Activated CD8-positive, alpha-beta memory T cell treated with anti-CD3 and anti-CD28 coated beads, Interleukin-2, amount 50 U/mL, for 1 hour (primary cell): ENCODE measurements around the gene ZXDA.
"Not testable (repeated sequence)": the region's sequence is repeated elsewhere in the genome, so short reads cannot be mapped to it uniquely, and the experiment has no call there.

ENCODE experiments used
- DNase-seq: peaks from one replicate; pipeline ENCODE4 v3.0.0-alpha.2; 2020; ENCODE audit errors: extremely low read depth

ZXDA gene

GRCh38 chrX:57910287-57910912 is at the start of gene ZXDA:
TSS of gene ZXDA (minus strand) at chrX:57910458. CDS start at chrX:57910420, 38 bp downstream.
- peak; percentile 8 for DNase-seq

DNA sequence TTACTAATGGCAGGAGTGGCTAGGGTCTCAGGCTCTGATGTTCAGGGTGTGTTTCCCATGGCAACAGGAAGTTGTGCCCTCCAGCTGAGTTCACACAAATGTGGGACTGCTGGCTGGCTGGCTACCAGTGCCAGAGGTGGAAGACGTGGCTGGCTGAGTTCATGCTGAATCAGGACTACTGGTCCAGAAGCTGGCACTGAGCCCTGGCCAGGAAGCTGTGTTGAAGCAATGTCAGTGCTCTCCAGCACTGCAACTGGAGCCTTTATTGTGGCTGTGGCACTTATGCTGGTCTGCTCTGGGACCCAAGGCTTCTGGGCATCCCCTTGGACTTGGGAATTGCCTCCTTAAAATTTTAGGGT is 42.0 kb upstream of the ZXDA start:
- no peak for DNase-seq

DNA sequence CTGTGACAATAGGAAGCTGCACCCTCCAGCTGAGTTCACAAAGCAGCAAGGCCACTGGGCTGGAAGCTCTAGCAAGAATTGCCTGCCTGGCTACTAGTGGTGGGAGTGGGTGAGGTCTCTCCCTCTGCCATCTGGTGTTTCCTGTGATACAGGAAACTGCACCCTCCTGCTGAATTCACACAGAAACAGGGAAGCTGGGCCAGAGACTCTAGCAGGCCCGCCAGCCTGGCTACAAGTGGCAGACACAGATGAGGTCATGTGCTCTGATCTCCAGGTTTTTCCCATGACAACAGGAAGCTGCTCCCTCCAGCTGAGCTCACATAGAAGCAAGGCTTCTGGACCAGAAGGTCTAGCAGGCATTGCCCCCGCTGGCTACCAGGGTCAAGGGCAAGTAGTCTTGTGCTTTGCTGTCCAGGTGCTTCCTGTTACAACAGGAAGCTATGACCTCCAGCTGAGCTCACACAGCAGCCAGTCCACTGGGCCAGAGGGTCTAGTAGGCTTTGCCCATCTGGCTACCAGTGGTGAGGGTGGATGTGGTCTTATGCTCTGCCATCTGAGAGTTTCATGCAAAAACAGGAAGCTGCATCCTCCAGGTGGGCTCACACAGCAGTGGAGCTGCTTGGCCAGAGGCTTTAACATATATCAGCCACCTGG is 41.5 kb upstream of the ZXDA start:
- no peak for DNase-seq

DNA sequence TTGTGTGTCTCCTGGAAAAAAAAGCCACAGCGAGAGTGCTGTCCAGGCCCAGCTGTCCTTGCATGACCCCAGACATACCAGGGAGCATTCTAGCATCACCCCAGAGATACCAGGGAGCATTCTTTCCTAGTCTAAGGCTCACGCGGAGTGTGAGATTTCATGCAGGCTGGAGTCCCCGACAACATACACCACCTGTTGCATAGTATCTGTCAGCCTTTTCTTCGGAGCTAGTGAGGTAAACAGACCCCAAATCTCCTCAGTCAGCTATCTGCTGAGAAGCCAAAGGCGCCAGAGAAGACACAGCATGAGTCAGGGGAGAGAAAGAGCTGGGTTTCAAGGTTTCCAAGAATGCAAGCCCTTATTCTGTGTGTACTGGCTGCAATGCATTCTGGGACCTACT is 23.1 kb upstream of the ZXDA start:
- DNase-seq: no peak

GRCh38 chrX:57932266-57932665 is 22.0 kb upstream of the ZXDA start:
- no peak for DNase-seq

- DNase-seq: no peak
Measured at GRCh38 chrX:57930051-57930450, 19.8 kb upstream of the ZXDA start.

GRCh38 chrX:57929373-57929772 is 19.1 kb upstream of the ZXDA start:
- no peak for DNase-seq

DNA sequence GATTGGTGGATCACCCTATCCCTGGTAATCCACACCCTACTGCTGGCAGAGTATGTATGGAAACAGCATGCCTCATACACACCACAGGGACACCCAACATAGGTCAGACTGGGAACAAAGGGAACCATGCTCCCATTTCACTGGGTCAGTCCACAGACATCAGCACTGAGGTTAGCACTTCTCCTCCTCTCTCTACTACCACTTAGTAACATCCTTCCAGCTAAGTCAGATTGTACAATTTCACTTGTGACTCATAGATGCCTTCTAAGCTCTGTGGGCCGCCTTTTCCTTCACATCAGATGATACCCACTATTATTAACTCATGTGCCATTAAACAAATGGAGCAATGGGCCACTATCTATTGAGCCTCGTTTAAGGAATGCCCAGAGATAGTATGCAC is 15.5 kb upstream of the ZXDA start:
- no peak for DNase-seq

DNA sequence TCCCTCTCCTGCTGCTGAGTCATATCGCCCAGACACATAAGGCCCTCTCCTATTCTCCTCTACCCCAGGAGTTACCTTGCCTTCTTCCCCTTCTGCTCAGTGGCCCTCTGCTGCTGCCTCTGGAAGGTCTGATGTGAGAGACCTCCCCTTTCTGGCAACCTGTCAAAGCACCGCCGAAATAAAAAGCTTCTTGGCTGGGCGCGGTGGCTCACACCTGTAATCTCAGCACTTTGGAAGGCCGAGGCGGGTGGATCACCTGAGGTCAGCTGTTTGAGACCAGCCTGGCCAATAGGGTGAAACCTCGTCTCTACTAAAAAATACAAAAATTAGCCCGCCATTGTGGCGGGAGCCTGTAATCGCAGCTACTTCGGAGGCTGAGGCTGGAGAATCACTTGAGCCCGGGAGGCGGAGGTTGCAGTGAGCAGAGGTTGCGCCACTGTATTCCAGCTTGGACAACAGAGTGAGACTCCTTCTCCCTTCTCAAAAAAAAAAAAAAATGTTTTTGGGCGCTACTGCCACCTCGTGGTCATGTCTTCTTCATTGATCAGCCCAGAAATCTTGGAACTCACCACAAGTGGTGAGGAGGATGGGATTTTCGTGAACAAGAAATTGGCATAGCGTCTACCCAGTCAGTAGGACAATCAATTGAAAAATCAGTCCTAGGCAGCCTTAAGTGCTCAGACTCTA is 8.6 kb upstream of the ZXDA start:
- DNase-seq: no peak

- DNase-seq: no peak
Measured at GRCh38 chrX:57915680-57916079, 5.4 kb upstream of the ZXDA start.

DNA sequence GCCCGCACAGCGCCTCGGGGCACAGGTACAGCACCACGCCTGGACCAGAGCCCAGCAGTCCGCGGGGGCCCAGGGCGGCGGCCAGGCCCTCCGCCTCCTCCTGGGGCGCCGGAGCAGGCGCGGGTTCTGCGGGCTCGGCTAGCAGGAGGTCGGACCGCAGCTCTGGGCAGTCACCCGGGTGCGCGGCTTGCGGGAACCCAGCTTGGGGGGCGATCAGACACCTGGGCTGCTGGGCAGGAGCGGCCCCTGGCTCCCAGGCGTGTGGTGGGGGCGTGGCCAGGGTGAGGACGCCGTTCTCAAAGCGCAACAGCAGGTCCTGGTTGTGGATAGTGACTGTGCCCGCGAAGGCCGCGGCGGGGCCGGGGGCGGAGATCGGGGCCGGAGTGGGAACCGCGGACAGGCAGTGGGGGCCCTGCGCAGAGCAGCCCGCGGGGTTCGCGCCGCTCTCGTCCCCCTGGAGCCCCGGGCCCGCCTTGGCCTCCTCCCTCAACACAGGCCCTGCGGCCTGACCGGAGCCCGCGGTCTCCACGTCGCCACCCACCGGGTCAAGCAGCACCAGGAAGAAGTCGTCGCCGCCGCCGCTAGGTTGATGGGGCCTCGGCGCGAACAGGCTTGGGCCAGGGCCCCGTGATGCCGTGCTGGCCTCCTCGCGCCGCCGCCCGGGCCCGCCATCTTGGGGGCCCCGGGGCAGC is 517 bp downstream of the ZXDA start:
- not testable (repeated sequence) for DNase-seq

DNA sequence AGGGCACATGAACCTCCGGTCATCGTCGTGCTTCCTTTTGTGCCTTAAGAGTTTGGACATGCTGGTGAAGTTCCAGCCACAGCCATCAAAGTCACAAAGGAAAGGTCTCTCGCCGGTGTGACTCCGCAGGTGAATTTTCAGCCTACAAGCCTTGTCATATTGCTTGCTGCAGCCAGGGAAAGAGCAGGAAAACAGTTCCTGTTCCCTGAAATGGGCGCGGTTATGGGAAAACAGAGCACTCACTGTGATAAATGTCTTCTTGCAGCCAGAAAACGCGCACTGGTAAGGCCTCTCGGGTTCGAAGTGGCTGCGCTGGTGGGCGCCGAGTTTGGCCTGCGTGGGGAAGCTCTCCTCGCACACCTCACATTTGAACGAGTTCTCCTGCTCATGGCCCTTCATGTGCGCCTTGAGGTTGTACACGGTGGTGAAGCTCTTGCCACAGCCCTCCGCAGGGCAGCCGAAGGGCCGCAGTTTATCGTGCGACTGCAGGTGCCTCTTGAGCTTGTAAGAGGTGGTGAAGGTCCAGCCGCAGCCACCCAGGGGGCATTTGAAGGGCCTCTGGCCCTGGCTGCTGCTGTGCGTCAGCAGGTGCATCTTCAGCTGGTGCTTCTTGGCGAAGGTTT is 1.2 kb downstream of the ZXDA start:
- DNase-seq: not testable (repeated sequence)

GRCh38 chrX:57906790-57907189 is 3.5 kb downstream of the ZXDA start:
- no peak for DNase-seq

DNA sequence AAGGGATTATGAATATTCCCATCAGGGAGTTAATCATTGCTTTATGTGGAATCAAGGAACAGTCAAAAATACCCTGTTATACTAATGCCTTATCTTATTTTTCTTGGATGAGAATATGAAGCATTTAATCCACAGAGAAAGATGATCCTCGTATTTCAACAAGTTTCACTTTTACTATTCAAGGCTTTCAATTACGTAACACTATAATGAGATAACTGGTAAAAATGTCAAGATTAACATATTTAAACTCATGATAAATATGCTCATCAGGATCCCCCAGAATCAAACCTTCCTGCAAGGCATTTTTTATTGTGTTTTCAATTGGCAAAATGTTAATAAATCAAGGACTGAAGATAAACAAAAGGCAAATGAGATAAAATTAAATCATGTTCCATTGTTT is 5.1 kb downstream of the ZXDA start:
- no peak for DNase-seq

GRCh38 chrX:57904176-57904880 is 5.9 kb downstream of the ZXDA start:
- DNase-seq: no peak

DNA sequence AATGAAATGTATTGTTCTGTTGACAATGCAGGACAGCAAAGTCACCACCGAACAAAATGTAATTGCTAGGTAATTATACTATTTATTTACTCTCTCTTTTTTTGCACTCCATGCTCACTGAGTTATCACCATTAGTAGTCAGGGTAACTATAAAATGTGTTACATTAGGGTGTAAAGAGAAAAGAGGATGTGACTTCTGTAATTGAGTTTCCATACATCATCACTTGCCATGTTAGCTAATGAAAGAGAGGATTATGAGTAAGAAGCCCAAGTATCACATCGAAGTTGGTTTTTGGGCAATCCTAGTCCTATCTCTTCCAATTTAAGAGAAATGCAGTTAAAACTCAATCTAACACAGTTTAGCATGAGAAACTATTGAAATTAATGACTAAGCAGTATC is 7.6 kb downstream of the ZXDA start:
- no peak for DNase-seq

- no peak for DNase-seq
Measured at GRCh38 chrX:57901466-57901865, 8.8 kb downstream of the ZXDA start.

GRCh38 chrX:57900975-57901374 is 9.3 kb downstream of the ZXDA start:
- DNase-seq: no peak

DNA sequence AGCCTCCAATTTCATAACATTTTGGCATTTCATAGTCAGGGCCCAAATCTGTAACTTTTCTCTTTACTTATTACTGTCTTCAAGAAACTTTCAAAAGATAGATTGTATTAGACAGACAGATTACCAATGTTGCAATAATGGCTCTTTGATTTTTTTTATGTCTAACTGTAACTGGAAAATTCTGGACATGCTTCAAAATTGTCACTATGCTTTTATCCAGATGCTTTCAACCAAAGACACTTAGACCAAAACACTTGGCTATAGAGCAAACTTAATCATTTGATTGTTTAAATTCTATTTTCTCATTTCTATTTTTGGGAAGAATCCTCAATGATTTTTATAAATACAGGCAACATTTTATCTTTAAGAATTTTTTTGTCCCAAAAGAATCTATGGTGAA is 10.4 kb downstream of the ZXDA start:
- DNase-seq: no peak

DNA sequence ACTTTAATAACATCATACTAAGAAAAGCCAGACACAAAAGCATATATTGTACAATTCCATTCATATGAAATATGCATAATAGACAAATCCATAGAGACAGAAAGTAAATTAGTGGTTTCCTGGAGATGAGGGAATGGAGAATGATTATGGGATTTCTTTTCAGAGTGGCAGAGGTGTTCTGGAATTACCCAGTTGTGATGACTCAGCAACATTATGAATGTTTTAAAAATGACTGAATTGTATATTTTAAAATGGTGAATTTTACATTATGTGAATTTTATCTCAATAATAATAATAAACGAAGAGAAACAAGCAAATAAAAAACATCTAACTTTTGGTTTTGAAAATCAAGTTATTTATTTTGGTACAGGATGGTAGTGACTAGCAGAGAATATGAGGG is 11.2 kb downstream of the ZXDA start:
- DNase-seq: no peak

GRCh38 chrX:57871463-57871862 is 38.8 kb downstream of the ZXDA start:
- no peak for DNase-seq
